Calu3 (cell line): ENCODE measurements around the gene RPTOR. TPM values are rescaled to one million over a fixed set of nuclear protein-coding genes. Genes with fewer than 3 reads are reported as not detected.
A peak's percentile ranks its signal among the peaks of the same experiment; 100 is the strongest.

Experiments
- BruUV-seq: library from RNA; stranded (reverse); fragments of 400-500 nt; replicated peaks from 2 replicates; lab custom pipeline; 2021; lab: Mats Ljungman, UMichigan
- CTCF ChIA-PET: fragments of 300-600 bp; sonication (Branson Sonifier 250); formaldehyde crosslinking; loops from one replicate; lab custom pipeline; 2022; ENCODE audit warnings: antibody characterized with exemption; lab: Charles Lee
- DNase-seq: peaks from one replicate; pipeline ENCODE4 v3.0.0; 2022
- H3K27ac Mint-ChIP-seq: one replicate; pipeline ENCODE4 v1.8.0; 2022; ENCODE audit warnings: mixed read lengths; ENCODE audit not compliant: unreplicated experiment
- H3K27me3 Mint-ChIP-seq: one replicate; pipeline ENCODE4 v1.8.0; 2022; ENCODE audit warnings: mixed read lengths; ENCODE audit not compliant: unreplicated experiment
- H3K36me3 Mint-ChIP-seq: one replicate; pipeline ENCODE4 v1.8.0; 2022; ENCODE audit warnings: mild to moderate bottlenecking, moderate library complexity, mixed read lengths; ENCODE audit not compliant: insufficient read depth, unreplicated experiment
- H3K4me1 Mint-ChIP-seq: one replicate; pipeline ENCODE4 v1.8.0; 2022; ENCODE audit warnings: mild to moderate bottlenecking, low read depth, mixed read lengths; ENCODE audit not compliant: unreplicated experiment
- H3K4me3 Mint-ChIP-seq: one replicate; pipeline ENCODE4 v1.8.0; 2022; ENCODE audit warnings: mild to moderate bottlenecking, low read depth, moderate library complexity, mixed read lengths; ENCODE audit not compliant: unreplicated experiment
- H3K9me3 Mint-ChIP-seq: one replicate; pipeline ENCODE4 v1.8.0; 2022; ENCODE audit warnings: low read depth, mixed read lengths; ENCODE audit not compliant: unreplicated experiment
- CTCF ChIP-seq: fragments of 200-600 bp; IDR thresholded peaks from one replicate; pipeline ENCODE4 v1.8.0; 2022; ENCODE audit warnings: antibody characterized with exemption; ENCODE audit not compliant: unreplicated experiment
- intact Hi-C: fragments of 100-400 bp; cut with micrococcal nuclease; formaldehyde crosslinking; loops from one replicate; pipeline ENCODE4 v1.10.0; 2022; ENCODE audit not compliant: unreplicated experiment
- total RNA-seq: library from RNA; stranded (reverse); gene quantifications from 2 replicates; pipeline ENCODE4 v1.2.3, GENCODE V29; 2022

The RPTOR gene
- total RNA-seq, 1 experiment from 2014 or later = 41.8 TPM

GRCh38 chr17:80981062-80981902 is 436.6 kb downstream of the RPTOR start:
- H3K9me3 Mint-ChIP-seq = no peaks in the 10 kb centered on the region
- BruUV-seq = no TSS peak
- H3K27ac Mint-ChIP-seq = no peak overlapping the region
- CTCF ChIA-PET = no interaction called here
- peak; percentile 43 for DNase-seq
- TF ChIP-seq CTCF = peak; percentile 89
- peak overlapping the region; percentile 27 for H3K4me3 Mint-ChIP-seq
- intact Hi-C loops = loop anchor here (2.0 kb wide), 1 partner anchor 554 kb away; no protein-coding TSS in a partner anchor
- H3K36me3 Mint-ChIP-seq = peaks cover 7% of the 10 kb centered on the region
- H3K27me3 Mint-ChIP-seq = peaks cover 60% of the 10 kb centered on the region
- peaks cover 13% of the 10 kb centered on the region for H3K4me1 Mint-ChIP-seq

- Mint-ChIP-seq H3K27ac (no peak overlapping the region), H3K9me3 (no peaks in the 10 kb centered on the region), H3K36me3 (peaks cover 7% of the 10 kb centered on the region), H3K4me1 (peaks cover 13% of the 10 kb centered on the region), H3K27me3 (peaks cover 67% of the 10 kb centered on the region), H3K4me3 (peak overlapping the region; percentile 27)
- intact Hi-C loops = loop anchor here (2.0 kb wide), 1 partner anchor 555 kb away; no protein-coding TSS in a partner anchor
- BruUV-seq = no TSS peak
- no peak for DNase-seq
- no peak for TF ChIP-seq CTCF
- CTCF ChIA-PET = no interaction called here
Observed at GRCh38 chr17:80981929-80982425, 437.3 kb downstream of the RPTOR start.

- TF ChIP-seq CTCF = no peak
- DNase-seq = no peak
- peaks cover 72% of the 10 kb centered on the region for H3K27me3 Mint-ChIP-seq
- H3K4me1 Mint-ChIP-seq = peaks cover 13% of the 10 kb centered on the region
- H3K4me3 Mint-ChIP-seq = no peak overlapping the region
- no peaks in the 10 kb centered on the region for H3K9me3 Mint-ChIP-seq
- H3K36me3 Mint-ChIP-seq = peaks cover 7% of the 10 kb centered on the region
- no peak overlapping the region for H3K27ac Mint-ChIP-seq
- intact Hi-C loops = no loop called here
- BruUV-seq = no TSS peak
- CTCF ChIA-PET = no interaction called here
Observed at GRCh38 chr17:80982426-80982974, 437.9 kb downstream of the RPTOR start.

- TF ChIP-seq CTCF = no peak
- Mint-ChIP-seq H3K36me3 (peaks cover 7% of the 10 kb centered on the region), H3K27ac (no peak overlapping the region), H3K4me3 (no peak overlapping the region), H3K4me1 (peaks cover 13% of the 10 kb centered on the region), H3K9me3 (no peaks in the 10 kb centered on the region), H3K27me3 (peaks cover 80% of the 10 kb centered on the region)
- DNase-seq = no peak
- CTCF ChIA-PET = interaction anchor here (0.7 to 1.3 kb wide), 2 partner anchors 118 to 454 kb away, joined by 3 to 4 read pairs; no protein-coding TSS in a partner anchor
- no TSS peak for BruUV-seq
- intact Hi-C loops = no loop called here
Observed at GRCh38 chr17:80983545-80983944, 438.9 kb downstream of the RPTOR start.
